ENCODE measurements around the gene MB21D2.
A peak's percentile ranks its signal among the peaks of the same experiment; 100 is the strongest.
"Not testable (repeated sequence)": the region's sequence is repeated elsewhere in the genome, so short reads cannot be mapped to it uniquely, and the experiment has no call there.

The MB21D2 gene, protein sequence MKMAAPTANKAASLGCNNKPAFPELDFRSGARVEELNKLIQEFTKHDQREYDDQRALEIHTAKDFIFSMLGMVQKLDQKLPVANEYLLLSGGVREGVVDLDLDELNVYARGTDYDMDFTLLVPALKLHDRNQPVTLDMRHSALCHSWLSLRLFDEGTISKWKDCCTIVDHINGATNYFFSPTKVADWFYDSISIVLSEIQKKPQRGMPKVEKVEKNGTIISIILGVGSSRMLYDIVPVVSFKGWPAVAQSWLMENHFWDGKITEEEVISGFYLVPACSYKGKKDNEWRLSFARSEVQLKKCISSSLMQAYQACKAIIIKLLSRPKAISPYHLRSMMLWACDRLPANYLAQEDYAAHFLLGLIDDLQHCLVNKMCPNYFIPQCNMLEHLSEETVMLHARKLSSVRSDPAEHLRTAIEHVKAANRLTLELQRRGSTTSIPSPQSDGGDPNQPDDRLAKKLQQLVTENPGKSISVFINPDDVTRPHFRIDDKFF

DNA sequence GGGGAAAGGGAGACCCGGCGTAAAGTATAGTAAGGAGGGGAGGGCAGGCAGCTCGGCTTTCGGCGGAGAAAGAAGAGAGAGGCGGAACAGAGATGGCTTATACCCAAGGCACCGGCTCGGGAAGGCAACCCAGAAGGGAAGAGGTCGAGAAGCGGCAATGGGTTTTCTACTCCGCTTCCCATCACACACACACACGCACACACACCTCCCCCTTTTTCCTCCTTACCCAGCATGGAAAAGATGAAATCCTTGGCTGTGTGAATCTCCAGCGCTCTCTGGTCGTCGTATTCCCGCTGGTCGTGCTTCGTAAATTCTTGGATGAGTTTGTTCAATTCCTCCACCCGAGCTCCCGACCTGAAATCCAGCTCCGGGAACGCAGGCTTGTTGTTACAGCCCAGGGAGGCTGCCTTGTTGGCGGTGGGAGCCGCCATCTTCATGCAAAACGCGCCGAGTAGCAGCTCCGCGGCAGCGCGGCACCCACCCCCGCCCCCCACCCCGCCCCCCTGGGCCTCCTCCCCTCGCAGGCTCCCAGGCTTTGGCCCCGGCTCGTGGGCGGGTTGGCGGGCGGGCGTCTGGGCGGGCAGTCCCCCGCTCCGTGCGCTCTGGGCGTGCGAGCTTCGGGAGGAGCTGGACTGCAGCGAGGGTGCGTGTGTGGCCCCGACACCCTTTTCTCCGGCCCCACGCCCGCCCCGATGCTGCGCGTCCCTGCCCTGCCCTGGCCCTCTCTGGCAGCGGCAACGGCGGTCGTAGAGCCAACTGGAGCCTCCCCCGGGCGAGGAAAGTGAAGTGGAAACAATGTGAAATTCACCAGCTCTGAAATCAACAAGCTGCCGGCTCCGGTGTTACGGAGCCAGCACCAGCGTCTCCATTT lies at the start of gene MB21D2:
Gene MB21D2 (minus strand): TSS at position 453 of the 871 bp plus-strand sequence. CDS start 16 bp downstream, at position 437.
- peak; percentile 33 to 36 for DNase-seq

- not testable (repeated sequence) for DNase-seq
Measured at GRCh38 chr3:192964959-192965719, 47.5 kb upstream of the MB21D2 start.

DNA sequence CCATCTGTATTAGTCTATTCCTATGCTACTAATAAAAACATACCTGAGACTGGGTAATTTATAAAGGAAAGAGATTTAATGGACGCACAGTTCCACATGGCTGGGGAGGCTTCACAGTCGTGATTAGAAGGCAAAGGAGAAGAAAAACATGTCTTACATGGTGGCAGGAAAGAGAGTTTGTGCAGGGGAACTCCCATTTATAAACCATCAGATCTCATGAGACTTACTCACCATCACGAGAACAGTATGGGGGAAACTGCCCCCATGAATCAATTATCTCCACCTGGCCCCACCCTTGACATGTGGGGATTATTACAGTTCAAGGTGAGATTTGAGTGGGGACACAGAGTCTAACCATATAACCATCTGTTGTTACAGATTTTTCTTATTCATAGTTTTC lies 42.1 kb upstream of the MB21D2 start:
- DNase-seq, result no peak

DNA sequence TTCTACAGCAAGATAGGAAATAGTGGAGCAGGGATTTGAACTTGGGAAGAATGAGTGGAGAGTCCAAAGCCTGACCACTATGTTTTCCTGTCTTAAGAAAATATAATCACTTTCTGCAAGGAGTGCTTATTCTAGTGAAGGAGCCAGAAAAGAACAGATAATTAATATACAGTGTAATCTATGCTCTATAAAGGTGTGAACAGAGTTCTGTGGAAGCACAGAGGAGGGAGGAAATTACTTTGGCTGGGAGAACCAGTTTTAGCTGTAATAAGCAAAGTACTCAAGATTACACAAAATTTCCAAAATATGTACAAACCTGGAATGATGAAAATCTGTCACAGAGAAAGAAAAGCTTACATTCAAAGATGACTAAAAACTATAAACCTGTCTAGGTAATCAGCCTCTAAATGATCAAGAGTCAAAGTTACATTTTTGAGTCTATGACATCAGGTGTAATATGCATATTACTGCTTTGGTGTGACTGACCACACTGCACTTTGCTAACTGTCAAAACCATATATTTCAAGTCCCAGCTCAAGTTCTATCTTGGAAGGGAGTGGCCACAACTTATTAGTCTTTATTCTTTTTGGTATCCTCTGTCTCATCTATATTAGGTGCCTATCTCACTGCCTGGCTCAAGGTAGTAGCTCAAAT lies 40.7 kb upstream of the MB21D2 start:
- no peak for DNase-seq

- no peak for DNase-seq
Measured at GRCh38 chr3:192957441-192958021, 39.9 kb upstream of the MB21D2 start.

DNA sequence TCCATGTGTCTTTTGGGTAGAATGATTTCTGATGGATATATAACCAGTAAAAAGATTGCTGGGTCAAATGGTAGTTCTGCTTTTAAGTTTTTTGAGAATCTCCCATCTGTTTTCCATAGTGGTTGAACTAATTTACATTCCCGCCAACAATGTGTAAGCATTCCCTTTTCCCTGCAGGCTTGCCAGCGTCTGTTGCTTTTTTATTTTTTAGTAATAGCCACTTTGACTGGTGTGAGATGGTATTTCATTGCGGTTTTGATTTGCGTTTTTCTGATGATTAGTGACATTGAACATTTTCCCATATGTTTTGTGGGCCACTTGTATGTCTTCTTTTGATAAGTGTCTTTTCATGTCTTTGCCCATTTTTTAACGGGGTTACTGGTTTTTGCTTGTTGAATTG lies 36.3 kb upstream of the MB21D2 start:
- no peak for DNase-seq

- no peak for DNase-seq
Measured at GRCh38 chr3:192947421-192947820, 29.8 kb upstream of the MB21D2 start.

DNA sequence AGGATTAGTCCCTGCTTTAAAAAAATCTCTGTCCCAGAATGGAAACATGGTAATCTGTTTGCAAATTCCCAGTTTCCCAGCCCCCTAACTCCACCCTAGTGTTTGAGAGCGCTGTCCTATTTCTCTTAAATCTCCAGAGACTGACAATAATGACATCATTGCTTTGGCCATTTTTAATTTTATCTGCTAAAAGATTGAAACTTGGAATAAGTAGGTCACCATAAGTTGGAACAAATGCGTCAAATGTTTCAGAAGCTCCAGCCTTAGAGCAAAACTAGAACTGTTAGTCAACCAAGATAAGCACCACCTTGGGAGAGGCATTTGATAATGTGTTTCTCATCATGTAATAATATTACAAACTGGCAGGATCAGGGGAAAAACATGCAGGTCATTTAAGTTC lies 25.7 kb upstream of the MB21D2 start:
- no peak for DNase-seq

- no peak for DNase-seq
Measured at GRCh38 chr3:192942625-192943024, 25.0 kb upstream of the MB21D2 start.

GRCh38 chr3:192940129-192940528 lies 22.5 kb upstream of the MB21D2 start:
- DNase-seq, result no peak

- no peak for DNase-seq
Measured at GRCh38 chr3:192935441-192935840, 17.8 kb upstream of the MB21D2 start.

GRCh38 chr3:192933779-192934460 lies 16.3 kb upstream of the MB21D2 start:
- DNase-seq, result no peak

- DNase-seq, result no peak
Measured at GRCh38 chr3:192933259-192933658, 15.6 kb upstream of the MB21D2 start.

DNA sequence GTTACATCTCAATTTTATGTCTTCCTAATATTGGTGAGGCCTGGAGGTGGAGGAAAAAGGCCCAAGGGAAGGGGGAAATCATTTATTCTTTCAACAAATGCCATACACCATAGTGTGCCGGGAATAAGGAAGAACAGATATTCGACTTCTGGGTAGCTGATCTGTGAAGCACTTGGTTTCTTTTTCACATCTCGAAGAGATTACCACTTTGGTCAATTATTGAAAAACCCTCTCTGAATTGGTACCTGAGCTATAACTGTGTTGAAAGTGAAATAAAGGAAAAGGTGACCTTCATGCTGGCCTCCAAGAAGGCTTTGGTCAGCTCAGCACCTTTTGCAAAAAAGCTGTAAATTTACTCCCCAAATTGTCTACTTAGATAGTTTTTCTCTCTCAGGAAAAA lies 14.2 kb upstream of the MB21D2 start:
- no peak for DNase-seq

DNA sequence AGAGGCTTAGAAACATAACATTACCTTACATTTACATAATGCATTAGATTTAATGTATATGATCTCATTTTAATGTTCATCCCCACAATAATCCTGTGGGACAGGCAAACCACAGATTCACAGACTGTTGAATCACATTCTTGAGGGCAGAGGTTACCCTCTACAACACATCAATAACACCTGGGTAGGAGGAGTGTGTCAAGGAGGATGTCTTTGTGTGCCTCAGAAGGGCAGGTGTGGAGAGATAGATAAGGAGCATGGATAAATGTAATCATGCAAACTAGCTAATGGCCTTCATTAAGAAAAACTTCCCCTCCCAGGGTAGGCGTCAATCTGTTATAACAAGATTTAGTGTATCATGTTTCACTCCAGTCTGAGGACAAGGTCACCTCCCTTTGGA lies 12.9 kb upstream of the MB21D2 start:
- DNase-seq, result no peak

DNA sequence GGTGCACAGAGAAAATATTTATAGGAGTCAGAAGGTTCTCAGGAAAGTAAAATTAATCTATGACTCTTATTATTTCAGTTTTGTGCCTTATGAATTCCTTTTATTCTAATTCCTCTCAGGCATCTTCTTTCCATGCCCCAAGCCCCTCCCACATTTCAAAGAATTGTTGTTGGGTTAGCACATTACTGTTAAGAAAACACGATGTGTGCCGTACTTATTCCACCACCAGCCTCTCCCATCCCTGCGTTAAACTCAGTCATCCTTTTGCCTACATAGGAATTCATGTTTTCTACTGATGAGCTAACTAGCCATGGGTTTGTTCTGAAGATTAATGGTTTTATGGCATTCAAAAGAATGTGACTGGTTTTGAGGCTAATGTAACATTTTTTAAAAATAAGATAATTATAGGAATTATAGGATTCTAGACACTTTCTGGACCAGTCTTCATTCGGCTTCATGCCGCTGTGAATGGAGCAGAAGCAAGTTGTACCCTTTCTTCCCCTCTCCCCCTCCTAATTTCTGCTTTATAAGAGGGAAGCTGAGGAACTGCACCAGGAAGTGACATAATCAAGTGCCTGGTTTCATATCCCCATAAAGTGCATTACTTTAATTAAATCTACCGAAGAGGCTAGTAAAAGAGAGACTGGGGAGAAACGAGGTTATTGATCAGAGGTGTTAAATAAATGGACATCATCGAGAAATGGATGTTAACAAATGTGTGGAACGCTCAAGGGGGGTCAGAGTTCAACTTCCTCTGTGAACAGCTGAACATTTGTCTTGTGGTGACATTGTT lies 12.3 kb upstream of the MB21D2 start:
- no peak for DNase-seq

- no peak for DNase-seq
Measured at GRCh38 chr3:192929146-192929545, 11.5 kb upstream of the MB21D2 start.

GRCh38 chr3:192928720-192929119 lies 11.1 kb upstream of the MB21D2 start:
- no peak for DNase-seq

DNA sequence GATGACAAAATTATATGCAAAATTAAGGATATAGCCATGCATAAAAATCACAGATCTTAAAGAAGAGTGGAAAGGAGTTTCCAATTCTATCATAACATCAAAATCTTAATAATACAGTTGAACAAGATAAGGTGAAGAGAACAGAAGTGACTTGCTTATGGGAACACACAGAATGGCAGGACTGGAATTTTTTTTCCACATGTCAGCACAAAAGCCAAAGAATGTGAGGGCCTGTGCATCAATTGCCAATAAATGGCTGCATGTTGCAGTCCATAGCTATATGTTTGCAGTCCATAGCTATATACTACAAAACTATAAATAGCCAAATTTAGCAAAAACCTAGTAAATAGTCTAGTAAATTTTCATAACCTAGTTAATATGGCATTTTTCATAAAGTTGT lies 10.4 kb upstream of the MB21D2 start:
- no peak for DNase-seq

DNA sequence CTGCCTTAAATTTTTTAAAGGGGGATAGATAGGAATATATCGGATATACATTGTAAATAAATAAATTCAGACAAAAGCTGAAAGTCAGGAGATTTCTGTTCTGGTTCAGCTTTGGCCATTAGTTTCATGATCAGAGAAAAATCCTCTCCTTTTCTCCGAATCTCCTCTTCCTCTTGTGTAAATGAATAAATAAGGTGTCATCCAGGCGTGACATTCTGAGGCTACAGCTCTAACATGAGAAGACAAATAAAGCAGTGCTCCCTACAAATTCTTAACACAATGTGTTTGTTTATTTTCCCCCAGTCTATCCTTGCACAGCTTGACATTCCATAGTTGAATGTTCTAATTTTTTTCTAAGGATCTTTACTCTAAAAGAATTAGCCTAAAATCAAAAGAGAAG lies 9.4 kb upstream of the MB21D2 start:
- DNase-seq, result no peak

DNA sequence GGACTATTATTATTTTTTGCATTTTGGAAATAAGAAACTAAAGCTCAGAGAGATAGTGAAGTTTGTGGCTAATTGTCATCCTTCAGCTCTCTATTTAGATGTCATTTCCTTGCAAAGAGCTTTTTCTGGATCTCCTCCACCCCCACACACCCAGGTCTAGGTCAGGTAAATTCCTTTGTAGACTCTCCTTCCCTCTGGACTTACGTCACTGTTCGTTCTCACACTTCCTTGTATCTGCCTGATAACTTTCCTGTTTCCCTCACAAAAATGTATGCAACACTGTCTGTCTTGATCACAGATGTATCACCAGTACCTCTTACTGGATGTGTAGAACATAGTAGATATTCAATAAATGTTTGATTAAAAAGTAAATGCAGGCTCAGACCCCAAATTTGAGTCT lies 6.1 kb upstream of the MB21D2 start:
- no peak for DNase-seq

Measured in stimulated activated CD4-positive, alpha-beta T cell treated with anti-CD3 and anti-CD28 coated beads, Interleukin-2, amount 100 ng/mL, for 48 hours (primary cell).